ENCODE data around the gene IP6K2. TPM values are rescaled to one million over a fixed set of nuclear protein-coding genes. Genes with fewer than 3 reads are reported as not detected.

IP6K2 gene
- total and polyA plus RNA-seq, 2 experiments from 2014 or later = 57.4 to 59.6 TPM

GRCh38 chr3:48689384-48689783 lies 27.6 kb downstream of the IP6K2 start:
- Histone ChIP-seq H3F3A (ENCODE audit: insufficient read depth) (peaks cover 26% of the 10 kb centered on the region), H2AFZ (no peak overlapping the region), H3K9ac (no peak overlapping the region), H3K36me3 (ENCODE audit: low read depth) (peaks cover 50% of the 10 kb centered on the region), H4K20me1 (ENCODE audit: insufficient read depth) (no peaks in the 10 kb centered on the region), H3K27me3 (replicated peaks; ENCODE audit: insufficient read depth) (no peaks in the 10 kb centered on the region), H3K79me2 (ENCODE audit: insufficient read depth) (peaks cover 64% of the 10 kb centered on the region), H3K4me1 (ENCODE audit: insufficient read depth) (peaks cover 25% of the 10 kb centered on the region), H3K4me3 (no peak overlapping the region), H3K27ac (no peak overlapping the region), H3K9me2 (ENCODE audit: insufficient read depth) (no peaks in the 10 kb centered on the region), H3K4me2 (ENCODE audit: unreplicated experiment) (no peak overlapping the region), H3K9me3 (ENCODE audit: low read depth) (no peaks in the 10 kb centered on the region)
- in situ Hi-C loops (cut with MboI) = no loop called here
- TF ChIP-seq EZH2phosphoT487 (IDR thresholded peaks at IDR 0.05; ENCODE audit: insufficient read depth, low read depth) (no peak), EZH2 (IDR thresholded peaks at IDR 0.05; ENCODE audit: insufficient read depth, poor library complexity, severe bottlenecking) (no peak)
- no peak for DNase-seq
- 62 to 65% methylated on average over 5 of the region's 5 CpGs for WGBS, 2 experiments (ENCODE audit: low coverage in 1 of 2, low lambda C conversion rate in 2 of 2, missing lambda C conversion rate in 2 of 2)

- H2AFZ ChIP-seq = no peak overlapping the region
- peaks cover 61% of the 10 kb centered on the region for H3K79me2 ChIP-seq (ENCODE audit: insufficient read depth)
- no peak overlapping the region for H3K4me2 ChIP-seq (ENCODE audit: unreplicated experiment)
- H3K27me3 ChIP-seq (replicated peaks; ENCODE audit: insufficient read depth) = no peaks in the 10 kb centered on the region
- H3K9ac ChIP-seq = no peak overlapping the region
- H3K4me3 ChIP-seq = no peak overlapping the region
- H4K20me1 ChIP-seq (ENCODE audit: insufficient read depth) = no peaks in the 10 kb centered on the region
- no peak for TF ChIP-seq EZH2phosphoT487 (IDR thresholded peaks at IDR 0.05; ENCODE audit: insufficient read depth, low read depth)
- TF ChIP-seq EZH2 (IDR thresholded peaks at IDR 0.05; ENCODE audit: insufficient read depth, poor library complexity, severe bottlenecking) = no peak
- 85 to 100% methylated on average over 2 to 3 of the region's 3 CpGs for WGBS, 2 experiments (ENCODE audit: low coverage in 1 of 2, low lambda C conversion rate in 2 of 2, missing lambda C conversion rate in 2 of 2)
- H3K4me1 ChIP-seq (ENCODE audit: insufficient read depth) = peaks cover 23% of the 10 kb centered on the region
- no peaks in the 10 kb centered on the region for H3K9me2 ChIP-seq (ENCODE audit: insufficient read depth)
- DNase-seq = no peak
- no peak overlapping the region for H3K27ac ChIP-seq
- no peaks in the 10 kb centered on the region for H3K9me3 ChIP-seq (ENCODE audit: low read depth)
- peaks cover 48% of the 10 kb centered on the region for H3K36me3 ChIP-seq (ENCODE audit: low read depth)
- peaks cover 22% of the 10 kb centered on the region for H3F3A ChIP-seq (ENCODE audit: insufficient read depth)
- in situ Hi-C loops (cut with MboI) = no loop called here
Measured at GRCh38 chr3:48688737-48689075, 28.3 kb downstream of the IP6K2 start.

GRCh38 chr3:48688032-48688736 lies 28.8 kb downstream of the IP6K2 start:
- WGBS, 2 experiments (ENCODE audit: low coverage in 1 of 2, low lambda C conversion rate in 2 of 2, missing lambda C conversion rate in 2 of 2) = 91 to 92% methylated on average over 18 of the region's 18 CpGs
- H4K20me1 ChIP-seq (ENCODE audit: insufficient read depth) = no peaks in the 10 kb centered on the region
- no peak overlapping the region for H3K9ac ChIP-seq
- H2AFZ ChIP-seq = no peak overlapping the region
- peaks cover 43% of the 10 kb centered on the region for H3K36me3 ChIP-seq (ENCODE audit: low read depth)
- H3K4me2 ChIP-seq (ENCODE audit: unreplicated experiment) = no peak overlapping the region
- no peak for TF ChIP-seq EZH2phosphoT487 (IDR thresholded peaks at IDR 0.05; ENCODE audit: insufficient read depth, low read depth)
- no peak for TF ChIP-seq EZH2 (IDR thresholded peaks at IDR 0.05; ENCODE audit: insufficient read depth, poor library complexity, severe bottlenecking)
- DNase-seq = no peak
- in situ Hi-C loops (cut with MboI) = no loop called here
- H3K4me1 ChIP-seq (ENCODE audit: insufficient read depth) = peaks cover 22% of the 10 kb centered on the region
- no peaks in the 10 kb centered on the region for H3K27me3 ChIP-seq (replicated peaks; ENCODE audit: insufficient read depth)
- H3K27ac ChIP-seq = no peak overlapping the region
- H3K79me2 ChIP-seq (ENCODE audit: insufficient read depth) = peaks cover 55% of the 10 kb centered on the region
- H3F3A ChIP-seq (ENCODE audit: insufficient read depth) = peaks cover 17% of the 10 kb centered on the region
- no peaks in the 10 kb centered on the region for H3K9me3 ChIP-seq (ENCODE audit: low read depth)
- H3K4me3 ChIP-seq = no peak overlapping the region
- no peaks in the 10 kb centered on the region for H3K9me2 ChIP-seq (ENCODE audit: insufficient read depth)

- H3K36me3 ChIP-seq (ENCODE audit: low read depth) = peaks cover 34% of the 10 kb centered on the region
- H3F3A ChIP-seq (ENCODE audit: insufficient read depth) = peaks cover 15% of the 10 kb centered on the region
- no peak for DNase-seq
- H3K4me1 ChIP-seq (ENCODE audit: insufficient read depth) = peaks cover 15% of the 10 kb centered on the region
- H3K9ac ChIP-seq = no peak overlapping the region
- H3K4me2 ChIP-seq (ENCODE audit: unreplicated experiment) = no peak overlapping the region
- no peak overlapping the region for H3K27ac ChIP-seq
- WGBS, 2 experiments (ENCODE audit: low coverage in 1 of 2, low lambda C conversion rate in 2 of 2, missing lambda C conversion rate in 2 of 2) = 49 to 50% methylated on average over 3 of the region's 3 CpGs
- peaks cover 46% of the 10 kb centered on the region for H3K79me2 ChIP-seq (ENCODE audit: insufficient read depth)
- no peaks in the 10 kb centered on the region for H3K9me2 ChIP-seq (ENCODE audit: insufficient read depth)
- H4K20me1 ChIP-seq (ENCODE audit: insufficient read depth) = no peaks in the 10 kb centered on the region
- no peaks in the 10 kb centered on the region for H3K9me3 ChIP-seq (ENCODE audit: low read depth)
- no peak overlapping the region for H3K4me3 ChIP-seq
- no peak overlapping the region for H2AFZ ChIP-seq
- TF ChIP-seq EZH2phosphoT487 (IDR thresholded peaks at IDR 0.05; ENCODE audit: insufficient read depth, low read depth) = no peak
- TF ChIP-seq EZH2 (IDR thresholded peaks at IDR 0.05; ENCODE audit: insufficient read depth, poor library complexity, severe bottlenecking) = no peak
- in situ Hi-C loops (cut with MboI) = no loop called here
- H3K27me3 ChIP-seq (replicated peaks; ENCODE audit: insufficient read depth) = no peaks in the 10 kb centered on the region
Measured at GRCh38 chr3:48687220-48687678, 29.8 kb downstream of the IP6K2 start.
